Midbrain (tissue), 1 donor: ENCODE data around the gene AFMID.

Experiments used
- DNase-seq: peaks from one replicate; lab custom pipeline; 2025; lab: John Stamatoyannopoulos, UW

Gene AFMID

DNA sequence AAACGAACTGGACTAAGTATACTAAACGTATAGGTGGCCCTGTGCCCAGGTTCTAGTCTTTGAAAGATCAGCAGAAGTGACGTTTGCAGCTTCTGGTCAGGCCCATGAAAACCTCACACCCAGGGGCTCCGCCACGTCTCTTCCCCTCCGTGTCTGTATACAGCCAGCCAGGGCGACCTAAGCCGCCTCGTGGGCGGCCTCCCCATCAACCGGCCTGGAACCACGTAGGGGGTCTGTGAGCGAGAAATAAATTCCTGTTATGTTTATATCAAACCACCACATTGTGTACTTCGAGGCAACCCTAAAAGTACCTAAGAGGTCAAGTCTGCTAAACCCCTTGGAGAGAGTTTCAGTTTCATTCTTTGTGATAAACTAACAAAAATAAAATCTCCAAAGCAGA is 7.1 kb upstream of the AFMID start:
- no peak for DNase-seq

DNA sequence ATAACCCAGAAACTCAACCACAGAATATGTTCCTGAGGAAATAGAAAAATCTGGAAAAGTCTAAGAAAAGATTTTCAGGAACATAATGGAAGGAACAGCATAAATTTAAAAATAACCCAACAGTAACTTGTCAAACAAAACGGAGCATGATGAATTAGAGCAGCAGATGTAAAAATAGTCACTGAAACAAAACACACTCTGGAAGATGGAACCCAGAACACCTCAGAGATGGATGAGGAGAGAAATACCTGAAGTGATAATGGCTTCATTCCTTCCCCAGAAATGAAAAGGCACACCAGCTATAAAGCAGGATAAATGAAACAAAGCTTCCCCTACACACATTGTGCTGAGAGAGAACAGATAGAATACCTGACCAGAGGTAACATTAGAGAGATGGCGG is 6.7 kb upstream of the AFMID start:
- DNase-seq = no peak

DNA sequence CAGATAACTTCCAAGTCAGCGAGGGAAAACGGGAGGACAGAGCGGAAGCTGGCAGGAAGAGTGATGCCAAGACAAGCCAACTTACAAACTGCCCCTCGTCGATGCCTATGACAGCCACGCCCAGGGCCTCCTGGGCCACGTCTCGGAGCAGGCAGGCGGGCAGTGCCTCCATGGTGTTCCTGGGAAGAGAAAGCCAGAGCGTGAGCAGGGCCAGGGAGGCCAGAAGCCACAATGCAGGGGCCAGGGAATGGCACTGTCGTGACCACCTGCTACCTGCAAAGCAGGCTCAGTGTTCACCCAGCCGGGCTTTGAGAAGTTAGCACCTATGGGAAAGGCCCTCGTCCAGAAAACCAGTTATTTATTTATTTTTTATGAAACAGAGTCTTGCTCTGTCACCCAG is 4.7 kb upstream of the AFMID start:
- DNase-seq = no peak

DNA sequence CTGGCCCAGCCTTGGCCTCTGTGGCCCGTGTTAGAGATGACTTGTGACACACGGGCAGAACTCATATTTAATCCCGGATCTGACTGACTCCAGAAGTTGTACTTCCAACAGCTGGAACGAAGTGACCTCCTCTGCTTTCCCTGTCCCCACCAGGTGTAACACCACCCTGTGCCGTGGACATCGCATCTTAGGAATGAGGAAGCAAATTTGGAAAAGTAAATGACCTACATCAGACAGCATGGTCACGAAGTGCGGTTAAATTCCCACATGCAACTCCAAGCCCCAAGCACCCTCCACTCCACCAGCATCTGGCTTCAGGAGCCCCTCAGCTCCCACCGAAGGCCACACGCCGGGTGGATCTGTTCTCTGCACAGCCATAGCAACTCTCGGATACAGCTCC is 3.2 kb upstream of the AFMID start:
- DNase-seq = no peak

DNA sequence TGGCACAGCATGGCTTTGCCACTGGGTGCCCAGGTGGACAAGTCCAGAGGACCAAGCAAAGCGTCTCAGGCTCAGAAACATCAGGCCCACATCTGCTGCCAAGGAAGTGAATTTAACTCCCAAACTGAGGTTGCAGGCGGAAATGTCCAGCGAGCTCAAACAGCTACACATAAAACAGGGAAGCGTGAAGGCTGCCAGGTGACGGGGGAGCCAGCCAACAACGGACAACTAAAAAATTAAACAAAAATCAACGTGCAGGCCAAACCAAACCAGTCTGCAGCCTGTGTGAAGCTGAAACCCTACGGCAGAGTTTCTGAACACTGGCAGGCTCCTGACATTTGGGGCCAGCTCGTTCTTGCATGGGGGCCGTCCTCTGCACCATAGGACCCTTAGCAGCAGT is 2.8 kb upstream of the AFMID start:
- DNase-seq = no peak

DNA sequence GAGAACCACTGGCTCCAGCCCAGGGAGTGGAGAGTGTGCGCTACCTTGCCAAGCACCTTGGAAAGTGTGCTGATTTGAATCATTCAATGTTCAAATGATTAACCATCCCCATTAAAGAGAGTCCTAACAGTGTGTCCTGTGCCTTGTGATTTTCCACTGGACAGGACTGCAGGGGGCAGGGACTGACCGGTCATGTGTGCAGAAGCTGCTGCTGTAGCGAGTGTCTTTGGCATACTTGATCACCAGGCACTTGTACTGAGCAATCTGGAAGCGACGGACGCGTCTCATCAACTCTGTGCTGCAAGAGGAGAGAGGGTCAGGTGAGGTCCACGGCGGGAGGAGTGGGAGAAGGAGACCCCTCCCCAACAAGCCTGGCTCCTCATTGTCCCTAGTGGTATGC is 2.3 kb upstream of the AFMID start:
- DNase-seq = no peak

DNA sequence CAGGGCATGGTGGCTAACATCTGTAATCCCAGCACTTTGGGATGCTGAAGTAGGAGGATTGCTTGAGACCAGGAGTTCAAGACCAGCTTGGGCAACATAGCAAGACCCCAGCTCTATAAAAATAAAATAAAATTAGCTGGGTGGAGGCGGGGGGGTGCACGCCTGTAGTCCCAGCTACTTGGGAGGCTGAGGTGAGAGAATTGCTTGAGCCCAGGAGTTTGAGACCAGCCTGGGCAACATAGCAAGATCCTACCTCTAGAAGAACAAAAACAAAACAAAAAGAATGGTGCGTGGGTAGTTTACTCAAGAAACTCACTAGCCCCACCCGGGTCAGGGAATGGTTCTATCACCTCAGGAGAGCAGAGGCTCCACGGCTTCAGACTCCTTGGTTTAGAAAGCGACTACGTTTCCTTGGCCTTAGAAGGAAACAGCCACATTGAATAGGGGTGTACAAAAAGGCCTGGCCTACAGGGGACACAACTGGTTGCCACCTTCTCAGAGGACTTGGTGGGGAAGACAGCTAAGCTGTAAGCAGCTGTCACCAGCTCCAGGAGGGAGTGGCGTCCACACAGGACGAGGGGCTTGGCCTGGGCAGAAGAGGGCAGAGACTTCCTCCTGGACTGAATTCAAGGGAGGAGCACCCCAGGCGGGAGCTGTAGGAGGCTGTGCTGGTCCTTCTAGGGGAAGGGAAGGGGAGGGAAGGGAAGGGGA is 1.0 kb upstream of the AFMID start:
- no peak for DNase-seq

DNA sequence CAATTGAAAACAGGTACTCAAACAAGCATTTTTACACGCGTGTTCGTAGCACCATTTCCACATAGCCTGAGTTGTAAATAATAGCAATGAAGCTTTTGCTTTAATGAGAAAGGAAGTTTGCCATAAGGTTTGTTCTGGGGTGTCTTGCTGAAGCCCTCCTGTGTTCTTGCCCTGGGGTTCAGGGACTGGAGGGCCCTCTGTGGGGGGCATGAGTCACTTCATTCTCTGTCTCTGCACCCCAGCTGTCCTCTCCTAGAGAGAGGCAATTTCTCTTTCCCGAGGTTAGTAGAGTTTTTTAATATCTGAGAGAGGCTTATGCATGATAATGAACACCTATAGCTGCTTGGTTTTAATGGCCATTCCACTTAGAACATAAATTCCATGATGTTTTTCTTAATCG is 9.6 kb downstream of the AFMID start:
- DNase-seq = no peak

DNA sequence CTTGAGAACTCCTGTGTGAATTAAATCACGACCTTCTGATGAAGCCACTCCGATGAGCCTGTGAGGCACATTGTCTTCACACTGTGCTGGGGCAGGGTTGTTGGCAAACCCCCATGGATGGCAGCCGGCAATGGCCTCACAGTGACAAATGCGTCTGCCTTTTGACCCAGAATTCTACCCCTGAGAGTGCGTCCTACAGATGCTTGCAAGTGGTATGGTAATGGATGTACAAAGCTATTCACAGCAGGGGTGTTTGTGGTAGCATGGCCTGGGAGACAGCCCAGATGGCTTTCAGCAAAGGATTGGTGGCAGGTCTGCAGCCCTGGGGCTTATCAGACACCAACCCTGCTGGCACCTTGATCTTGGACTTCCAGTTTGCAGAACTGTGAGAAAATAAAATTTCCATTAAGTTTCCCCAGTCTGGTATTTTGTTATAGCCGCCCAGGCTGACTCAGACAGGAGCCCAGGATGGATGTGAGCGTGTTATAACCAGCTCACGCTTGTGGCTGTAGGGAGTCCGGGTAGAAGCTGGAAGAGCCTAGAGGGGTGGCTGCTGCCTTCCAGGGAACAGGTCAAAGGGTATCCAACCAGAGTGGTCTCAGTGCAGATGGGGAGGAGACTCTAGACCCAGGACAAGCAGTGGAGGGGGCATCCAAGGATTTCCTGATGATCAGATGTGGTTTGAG is 10.1 kb downstream of the AFMID start:
- peak; percentile 49 for DNase-seq

DNA sequence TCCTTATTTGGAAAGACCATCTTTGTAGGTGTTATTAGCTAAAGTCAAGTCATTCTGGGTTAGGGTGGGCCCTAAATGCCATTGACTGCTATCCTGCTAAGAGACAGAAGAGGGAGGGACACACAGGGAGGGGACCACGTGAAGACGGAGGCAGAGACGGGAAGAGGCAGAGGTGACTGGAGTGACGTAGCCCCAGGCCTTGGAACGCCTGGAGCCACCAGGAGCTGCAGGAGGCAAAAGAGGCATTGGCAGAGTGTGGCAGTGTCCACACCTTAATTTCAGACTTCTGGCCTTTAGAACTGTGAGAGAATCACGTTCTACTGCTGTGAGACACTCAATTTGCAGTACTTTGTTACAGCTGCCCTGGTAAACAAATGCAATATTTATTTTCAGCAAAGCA is 13.3 kb downstream of the AFMID start:
- no peak for DNase-seq

DNA sequence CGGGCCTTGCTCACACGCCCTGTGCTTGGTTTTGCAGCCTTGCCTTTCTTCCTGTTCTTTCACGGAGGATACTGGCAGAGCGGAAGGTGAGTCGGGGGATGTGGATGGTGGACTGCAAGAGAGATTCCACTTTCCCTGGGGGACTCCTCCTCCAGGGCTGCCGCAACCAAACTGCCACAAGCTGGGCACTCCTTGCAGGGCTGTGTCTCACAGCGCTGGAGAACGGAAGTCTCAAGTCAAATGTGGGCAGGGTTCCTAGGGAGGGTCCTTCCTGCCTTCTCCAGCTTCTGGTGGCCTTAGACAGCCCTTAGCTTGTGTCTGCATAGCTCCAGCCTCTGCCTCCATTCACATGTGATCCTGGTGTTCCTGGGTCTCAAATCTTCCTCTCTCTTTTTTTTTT is 15.5 kb downstream of the AFMID start:
- DNase-seq = no peak

DNA sequence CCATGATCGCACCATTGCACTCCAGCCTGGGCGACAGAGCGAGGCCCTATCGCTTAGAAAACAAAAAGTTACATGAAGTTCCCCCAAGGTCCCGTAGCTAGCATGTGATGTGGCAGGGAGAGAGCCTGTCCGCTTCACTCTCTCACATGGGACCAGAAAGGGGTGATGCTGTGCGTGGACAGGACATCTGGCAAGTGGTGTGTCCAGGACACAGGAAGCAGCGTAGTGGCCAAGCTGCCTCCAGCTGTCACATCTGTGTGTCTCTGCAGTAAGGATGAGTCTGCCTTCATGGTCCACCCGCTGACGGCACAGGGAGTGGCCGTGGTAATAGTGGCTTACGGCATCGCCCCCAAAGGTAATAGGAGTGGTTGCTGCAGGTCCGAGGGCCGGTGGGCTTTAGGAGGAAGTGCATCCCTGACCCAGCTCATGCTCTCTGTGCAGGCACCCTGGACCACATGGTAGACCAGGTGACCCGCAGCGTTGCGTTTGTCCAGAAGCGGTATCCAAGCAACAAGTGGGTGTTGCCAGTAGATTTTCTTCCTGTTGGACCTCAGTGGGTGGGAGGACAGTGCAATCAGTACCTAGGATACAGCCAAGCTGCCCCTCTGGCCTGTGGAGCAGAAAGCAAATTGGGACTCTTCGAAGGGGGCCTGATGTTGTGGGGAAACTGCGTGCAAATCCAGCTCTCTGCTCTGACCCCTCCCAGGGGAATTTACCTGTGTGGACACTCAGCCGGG is 17.4 kb downstream of the AFMID start:
- DNase-seq = no peak

DNA sequence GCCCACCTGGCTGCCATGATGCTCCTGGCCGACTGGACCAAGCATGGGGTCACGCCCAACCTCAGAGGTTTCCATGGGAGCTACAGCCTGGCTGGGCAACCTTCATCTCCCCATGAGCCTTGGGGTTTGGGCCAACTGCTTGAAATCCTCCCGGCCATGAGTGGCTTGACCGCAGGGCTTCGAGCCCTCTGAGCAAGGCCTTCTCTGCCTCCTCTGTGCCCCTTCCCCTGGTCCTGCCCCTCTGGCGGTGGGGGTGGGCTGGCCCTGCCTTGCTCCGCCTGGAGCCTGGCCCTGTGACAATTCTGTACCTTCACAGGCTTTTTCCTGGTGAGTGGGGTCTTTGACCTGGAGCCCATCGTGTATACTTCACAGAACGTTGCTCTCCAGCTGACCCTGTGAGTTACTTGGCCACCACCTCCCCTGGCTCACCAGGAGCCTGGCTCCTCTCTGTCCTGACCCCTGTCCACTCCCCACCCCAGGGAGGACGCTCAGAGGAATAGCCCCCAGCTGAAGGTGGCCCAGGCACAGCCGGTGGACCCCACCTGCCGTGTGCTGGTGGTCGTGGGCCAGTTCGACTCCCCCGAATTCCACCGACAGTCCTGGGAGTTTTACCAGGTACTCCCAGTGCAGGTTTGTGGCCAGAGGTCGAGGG is 18.1 kb downstream of the AFMID start:
- DNase-seq = no peak

DNA sequence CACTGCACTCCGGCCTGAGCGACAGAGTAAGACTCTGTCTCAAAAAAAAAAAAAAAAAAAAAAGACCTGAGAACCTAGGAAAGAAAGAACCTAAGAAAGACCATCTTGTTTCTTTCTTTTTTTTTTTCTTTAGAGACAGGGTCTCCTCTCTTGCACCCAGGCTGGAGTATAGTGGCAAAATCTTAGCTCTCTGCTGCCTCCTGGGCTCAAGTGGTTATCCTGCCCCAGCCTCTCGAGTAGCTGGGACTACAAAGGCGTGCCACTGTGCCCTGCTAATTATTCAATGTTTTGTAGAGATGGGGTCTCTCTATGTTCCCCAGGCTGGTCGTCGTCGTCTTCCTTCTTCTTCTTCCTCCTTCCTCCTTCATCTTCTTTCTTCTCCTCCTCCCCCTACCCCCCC is 19.1 kb downstream of the AFMID start:
- DNase-seq = no peak

DNA sequence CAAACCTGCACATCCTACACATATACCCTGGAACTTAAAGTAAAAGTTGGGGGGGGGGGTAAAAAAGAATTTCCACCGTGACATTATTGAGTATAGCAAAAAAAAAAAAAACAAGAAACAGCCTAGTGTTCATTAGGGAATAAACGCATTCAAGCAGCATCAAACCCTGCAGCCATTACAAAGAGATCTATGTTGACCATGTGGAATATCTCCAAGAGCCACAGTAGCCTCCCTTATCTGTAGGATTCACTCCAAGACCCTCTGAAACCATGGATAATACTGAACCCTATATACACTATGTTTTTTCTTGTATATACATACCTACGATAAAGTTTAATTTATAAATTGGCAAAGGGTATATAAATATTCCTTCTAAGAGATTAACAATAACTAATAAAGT is 21.3 kb downstream of the AFMID start:
- DNase-seq = no peak

DNA sequence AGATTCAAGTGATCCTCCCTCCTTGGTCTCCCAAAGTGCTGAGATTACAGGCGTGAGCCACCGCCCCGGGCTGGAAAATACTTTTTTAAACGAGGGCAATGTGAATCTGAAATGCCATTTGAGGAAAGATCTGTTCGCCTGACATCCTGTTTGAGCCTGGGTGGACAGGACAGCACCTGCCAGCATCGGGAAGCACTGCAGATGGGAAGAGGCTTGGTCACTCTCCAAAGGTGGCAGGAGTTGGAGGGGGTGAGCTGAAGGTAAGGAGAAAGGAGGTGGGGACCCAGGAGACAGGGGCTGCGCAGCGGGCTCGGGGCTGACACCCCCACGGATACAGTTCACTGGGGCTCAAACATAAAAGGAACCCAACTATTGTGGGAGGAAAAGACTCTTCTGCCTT is 22.9 kb downstream of the AFMID start:
- no peak for DNase-seq

DNA sequence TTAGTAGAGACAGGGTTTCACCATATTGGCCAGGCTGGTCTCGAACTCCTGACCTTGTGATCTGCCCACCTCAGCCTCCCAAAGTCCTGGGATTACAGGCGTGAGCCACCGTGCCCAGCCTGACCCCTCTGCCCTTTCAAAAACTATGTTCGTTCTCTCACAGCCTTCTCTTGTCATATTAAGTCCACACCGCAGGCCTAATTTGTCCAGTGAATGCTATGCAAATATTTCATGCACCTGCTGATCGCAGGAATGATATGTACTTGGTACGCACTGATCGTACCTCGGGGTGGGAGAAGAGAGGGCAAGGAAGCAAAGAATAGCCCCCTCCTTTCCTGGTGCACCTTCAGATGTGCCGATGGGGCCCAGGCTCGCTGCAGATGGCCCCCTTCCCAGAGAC is 23.9 kb downstream of the AFMID start:
- DNase-seq = no peak

DNA sequence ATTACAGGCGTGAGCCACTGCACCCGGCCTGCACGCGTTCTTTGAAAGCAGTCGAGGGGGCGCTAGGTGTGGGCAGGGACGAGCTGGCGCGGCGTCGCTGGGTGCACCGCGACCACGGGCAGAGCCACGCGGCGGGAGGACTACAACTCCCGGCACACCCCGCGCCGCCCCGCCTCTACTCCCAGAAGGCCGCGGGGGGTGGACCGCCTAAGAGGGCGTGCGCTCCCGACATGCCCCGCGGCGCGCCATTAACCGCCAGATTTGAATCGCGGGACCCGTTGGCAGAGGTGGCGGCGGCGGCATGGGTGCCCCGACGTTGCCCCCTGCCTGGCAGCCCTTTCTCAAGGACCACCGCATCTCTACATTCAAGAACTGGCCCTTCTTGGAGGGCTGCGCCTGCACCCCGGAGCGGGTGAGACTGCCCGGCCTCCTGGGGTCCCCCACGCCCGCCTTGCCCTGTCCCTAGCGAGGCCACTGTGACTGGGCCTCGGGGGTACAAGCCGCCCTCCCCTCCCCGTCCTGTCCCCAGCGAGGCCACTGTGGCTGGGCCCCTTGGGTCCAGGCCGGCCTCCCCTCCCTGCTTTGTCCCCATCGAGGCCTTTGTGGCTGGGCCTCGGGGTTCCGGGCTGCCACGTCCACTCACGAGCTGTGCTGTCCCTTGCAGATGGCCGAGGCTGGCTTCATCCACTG is 27.0 kb downstream of the AFMID start, which contains the start of gene BIRC5:
Gene BIRC5, plus strand, starts transcription at position 238 of the 690 bp plus-strand sequence. Its CDS starts 64 bp downstream, at position 302.
- peak; percentile 91 for DNase-seq

DNA sequence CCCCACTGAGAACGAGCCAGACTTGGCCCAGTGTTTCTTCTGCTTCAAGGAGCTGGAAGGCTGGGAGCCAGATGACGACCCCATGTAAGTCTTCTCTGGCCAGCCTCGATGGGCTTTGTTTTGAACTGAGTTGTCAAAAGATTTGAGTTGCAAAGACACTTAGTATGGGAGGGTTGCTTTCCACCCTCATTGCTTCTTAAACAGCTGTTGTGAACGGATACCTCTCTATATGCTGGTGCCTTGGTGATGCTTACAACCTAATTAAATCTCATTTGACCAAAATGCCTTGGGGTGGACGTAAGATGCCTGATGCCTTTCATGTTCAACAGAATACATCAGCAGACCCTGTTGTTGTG is 27.5 kb downstream of the AFMID start:
- no peak for DNase-seq

DNA sequence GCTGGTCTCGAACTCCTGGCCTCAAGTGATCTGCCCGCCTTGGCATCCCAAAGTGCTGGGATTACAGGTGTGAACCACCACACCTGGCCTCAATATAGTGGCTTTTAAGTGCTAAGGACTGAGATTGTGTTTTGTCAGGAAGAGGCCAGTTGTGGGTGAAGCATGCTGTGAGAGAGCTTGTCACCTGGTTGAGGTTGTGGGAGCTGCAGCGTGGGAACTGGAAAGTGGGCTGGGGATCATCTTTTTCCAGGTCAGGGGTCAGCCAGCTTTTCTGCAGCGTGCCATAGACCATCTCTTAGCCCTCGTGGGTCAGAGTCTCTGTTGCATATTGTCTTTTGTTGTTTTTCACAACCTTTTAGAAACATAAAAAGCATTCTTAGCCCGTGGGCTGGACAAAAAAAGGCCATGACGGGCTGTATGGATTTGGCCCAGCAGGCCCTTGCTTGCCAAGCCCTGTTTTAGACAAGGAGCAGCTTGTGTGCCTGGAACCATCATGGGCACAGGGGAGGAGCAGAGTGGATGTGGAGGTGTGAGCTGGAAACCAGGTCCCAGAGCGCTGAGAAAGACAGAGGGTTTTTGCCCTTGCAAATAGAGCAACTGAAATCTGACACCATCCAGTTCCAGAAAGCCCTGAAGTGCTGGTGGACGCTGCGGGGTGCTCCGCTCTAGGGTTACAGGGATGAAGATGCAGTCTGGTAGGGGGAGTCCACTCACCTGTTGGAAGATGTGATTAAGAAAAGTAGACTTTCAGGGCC is 32.4 kb downstream of the AFMID start:
- no peak for DNase-seq

DNA sequence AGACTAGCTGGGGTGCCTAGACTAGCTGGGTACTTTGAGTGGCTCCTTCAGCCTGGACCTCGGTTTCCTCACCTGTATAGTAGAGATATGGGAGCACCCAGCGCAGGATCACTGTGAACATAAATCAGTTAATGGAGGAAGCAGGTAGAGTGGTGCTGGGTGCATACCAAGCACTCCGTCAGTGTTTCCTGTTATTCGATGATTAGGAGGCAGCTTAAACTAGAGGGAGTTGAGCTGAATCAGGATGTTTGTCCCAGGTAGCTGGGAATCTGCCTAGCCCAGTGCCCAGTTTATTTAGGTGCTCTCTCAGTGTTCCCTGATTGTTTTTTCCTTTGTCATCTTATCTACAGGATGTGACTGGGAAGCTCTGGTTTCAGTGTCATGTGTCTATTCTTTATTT is 35.9 kb downstream of the AFMID start:
- no peak for DNase-seq
